Stimulated activated CD4-positive, alpha-beta T cell treated with anti-CD3 and anti-CD28 coated beads, Interleukin-12 subunit alpha, Interleukin-12 subunit beta, amount 100 ng/mL, for 4 hours (primary cell): ENCODE results near the gene KIF5B.
"Not testable (repeated sequence)": the region's sequence is repeated elsewhere in the genome, so short reads cannot be mapped to it uniquely, and the experiment has no call there.

ENCODE experiments used
- DNase-seq: peaks from one replicate; pipeline ENCODE4 v3.0.0-alpha.2; 2020

Gene KIF5B

GRCh38 chr10:32004161-32004591 is 52.0 kb downstream of the KIF5B start:
- DNase-seq: no peak

GRCh38 chr10:32002531-32002930 is 53.7 kb downstream of the KIF5B start:
- no peak for DNase-seq

GRCh38 chr10:32000937-32001336 is 55.3 kb downstream of the KIF5B start:
- no peak for DNase-seq

- no peak for DNase-seq
Measured at GRCh38 chr10:31999836-32000235, 56.4 kb downstream of the KIF5B start.

- no peak for DNase-seq
Measured at GRCh38 chr10:31999070-31999660, 57.1 kb downstream of the KIF5B start.

- DNase-seq: no peak
Measured at GRCh38 chr10:31994926-31995325, 61.3 kb downstream of the KIF5B start.

- DNase-seq: no peak
Measured at GRCh38 chr10:31990937-31991336, 65.3 kb downstream of the KIF5B start.

- not testable (repeated sequence) for DNase-seq
Measured at GRCh38 chr10:31987786-31988185, 68.4 kb downstream of the KIF5B start.

GRCh38 chr10:31982111-31982510 is 74.1 kb downstream of the KIF5B start:
- DNase-seq: no peak

- no peak for DNase-seq
Measured at GRCh38 chr10:31980471-31980870, 75.8 kb downstream of the KIF5B start.

GRCh38 chr10:31979071-31979470 is 77.2 kb downstream of the KIF5B start:
- not testable (repeated sequence) for DNase-seq

GRCh38 chr10:31978156-31978483 is 78.1 kb downstream of the KIF5B start:
- no peak for DNase-seq

- no peak for DNase-seq
Measured at GRCh38 chr10:31977440-31978155, 78.6 kb downstream of the KIF5B start.

- DNase-seq: no peak
Measured at GRCh38 chr10:31975157-31975765, 81.0 kb downstream of the KIF5B start.

- no peak for DNase-seq
Measured at GRCh38 chr10:31974434-31975124, 81.6 kb downstream of the KIF5B start.

- no peak for DNase-seq
Measured at GRCh38 chr10:31972519-31973041, 83.6 kb downstream of the KIF5B start.

- DNase-seq: not testable (repeated sequence)
Measured at GRCh38 chr10:31969847-31970246, 86.4 kb downstream of the KIF5B start.

- no peak for DNase-seq
Measured at GRCh38 chr10:31963589-31963980, 92.6 kb downstream of the KIF5B start.

- no peak for DNase-seq
Measured at GRCh38 chr10:31962826-31963588, 93.2 kb downstream of the KIF5B start.

- no peak for DNase-seq
Measured at GRCh38 chr10:31961277-31962074, 94.7 kb downstream of the KIF5B start.

GRCh38 chr10:31959461-31960173 is 96.6 kb downstream of the KIF5B start:
- DNase-seq: no peak
